B cell (primary cell): ENCODE results near the gene DKKL1. TPM values are rescaled to one million over a fixed set of nuclear protein-coding genes. Genes with fewer than 3 reads are reported as not detected.
A peak's percentile ranks its signal among the peaks of the same experiment; 100 is the strongest.
"Not testable (repeated sequence)": the region's sequence is repeated elsewhere in the genome, so short reads cannot be mapped to it uniquely, and the experiment has no call there.

Experiments
- ATAC-seq: fragments of 200-7000 bp; cut with Tn5 transposase; one replicate; pipeline ENCODE4 v1.10.0; 2021; ENCODE audit warnings: low read depth, mild to moderate bottlenecking, moderate number of reproducible peaks, moderate library complexity
- CTCF ChIA-PET: fragments of 350-600 bp; sonication (Branson Sonifier 250); formaldehyde crosslinking; loops from one replicate; lab custom pipeline; 2021; ENCODE audit warnings: antibody characterized with exemption, inconsistent platforms; lab: Charles Lee
- POLR2A ChIA-PET: fragments of 350-600 bp; sonication (Branson Sonifier 250); formaldehyde crosslinking; loops from one replicate; lab custom pipeline; 2021; ENCODE audit warnings: antibody characterized with exemption; lab: Charles Lee
- DNase-seq: peaks from one replicate; pipeline ENCODE4 v3.0.0; 2013
- H2AFZ ChIP-seq: 2 replicates; pipeline ENCODE4 v1.6.1; 2012; ENCODE audit warnings: mild to moderate bottlenecking, low read depth, low read length; ENCODE audit not compliant: insufficient read depth, poor library complexity, severe bottlenecking
- H3K27ac ChIP-seq, 2 donors: 1 replicate in 1 of 2; 2 replicates in 1 of 2; pipeline ENCODE4 v1.5.1; 2012 to 2013; ENCODE audit warnings: low read length in 2 of 2, mild to moderate bottlenecking in 2 of 2, moderate library complexity in 1 of 2
- H3K27me3 ChIP-seq, 4 experiments: fragments of 200-600 bp in 1 of 4; sonication (generic) in 1 of 4; replicated peaks in 1 of 4; 1 replicate in 2 of 4; 2 replicates in 2 of 4; pipeline versions ENCODE4 v1.6.1 to v1.7.0; 2013 to 2016; ENCODE audit warnings: low read length in 3 of 4, mild to moderate bottlenecking in 2 of 4, mixed read lengths in 1 of 4, moderate library complexity in 1 of 4; ENCODE audit not compliant: insufficient read depth in 4 of 4, control insufficient read depth in 3 of 4; ENCODE audit errors: control extremely low read depth in 1 of 4
- H3K36me3 ChIP-seq, 2 experiments: replicated peaks in 1 of 2; 1 replicate in 1 of 2; 2 replicates in 1 of 2; pipeline versions ENCODE4 v1.6.1 to v1.7.1; 2013; ENCODE audit warnings: low read length in 1 of 2; ENCODE audit not compliant: insufficient read depth in 2 of 2, control insufficient read depth in 1 of 2; ENCODE audit errors: control extremely low read depth in 1 of 2, extremely low read depth in 1 of 2
- H3K4me1 ChIP-seq, 2 donors: fragments of 200-600 bp in 1 of 2; sonication (generic) in 1 of 2; 1 replicate in 1 of 2; 2 replicates in 1 of 2; pipeline versions ENCODE4 v1.5.1 to v1.6.1; 2013 to 2017; ENCODE audit warnings: low read length in 2 of 2; ENCODE audit not compliant: control insufficient read depth in 2 of 2, insufficient read depth in 2 of 2
- H3K4me2 ChIP-seq: replicated peaks from 2 replicates; pipeline ENCODE3; 2012; ENCODE audit warnings: mild to moderate bottlenecking, low read depth, low read length; ENCODE audit not compliant: poor library complexity, severe bottlenecking
- H3K4me3 ChIP-seq, 5 experiments: fragments of 200-600 bp in 1 of 5; sonication (generic) in 1 of 5; 1 replicate in 3 of 5; 2 replicates in 2 of 5; pipeline versions ENCODE4 v1.5.1 to v1.7.0; 2011 to 2016; ENCODE audit warnings: low read length in 4 of 5, mild to moderate bottlenecking in 4 of 5, low read depth in 2 of 5, control low read depth in 1 of 5, moderate library complexity in 1 of 5; ENCODE audit not compliant: insufficient read depth in 1 of 5; ENCODE audit errors: control extremely low read depth in 1 of 5, extremely low read depth in 1 of 5
- H3K79me2 ChIP-seq: fragments of 200-600 bp; sonication (generic); one replicate; pipeline ENCODE4 v1.6.0; 2016; ENCODE audit warnings: low read length; ENCODE audit not compliant: control insufficient read depth, insufficient read depth
- H3K9ac ChIP-seq: fragments of 200-600 bp; sonication (generic); 2 replicates; pipeline ENCODE4 v1.6.1; 2017; ENCODE audit warnings: mild to moderate bottlenecking, low read length, moderate library complexity
- H3K9me3 ChIP-seq, 3 donors: one replicate each; pipeline versions ENCODE4 v1.6.1 to v1.7.1; 2013; ENCODE audit warnings: low read length in 2 of 3; ENCODE audit not compliant: control insufficient read depth in 2 of 3, insufficient read depth in 1 of 3; ENCODE audit errors: control extremely low read depth in 1 of 3
- H4K20me1 ChIP-seq: 2 replicates; pipeline ENCODE4 v1.6.0; 2012; ENCODE audit warnings: mild to moderate bottlenecking, low read length; ENCODE audit not compliant: insufficient read depth, control insufficient read depth, poor library complexity, severe bottlenecking
- H3K27ac Mint-ChIP-seq: one replicate; pipeline ENCODE4 v1.8.0; 2021; ENCODE audit warnings: mixed read lengths
- H3K27me3 Mint-ChIP-seq: one replicate; pipeline ENCODE4 v1.8.0; 2021; ENCODE audit warnings: mixed read lengths
- H3K4me1 Mint-ChIP-seq: one replicate; pipeline ENCODE4 v1.8.0; 2021; ENCODE audit warnings: mixed read lengths
- H3K4me3 Mint-ChIP-seq: one replicate; pipeline ENCODE4 v1.8.0; 2021; ENCODE audit warnings: mixed read lengths
- H3K9me3 Mint-ChIP-seq: one replicate; pipeline ENCODE4 v1.8.0; 2022; ENCODE audit warnings: mixed read lengths; ENCODE audit not compliant: insufficient read depth
- CTCF ChIP-seq: fragments of 200-600 bp; IDR thresholded peaks from one replicate; pipeline ENCODE4 v1.8.0; 2022; ENCODE audit warnings: antibody characterized with exemption, mild to moderate bottlenecking
- EZH2 ChIP-seq: IDR thresholded peaks from 2 replicates; pipeline ENCODE4 v1.6.1; 2012; ENCODE audit warnings: borderline replicate concordance, low read depth, mild to moderate bottlenecking, moderate library complexity, low read length; ENCODE audit not compliant: insufficient read depth, poor library complexity, severe bottlenecking
- WGBS: methylation state at CpG from one replicate; pipeline ENCODE4 v1.1.5; 2013; ENCODE audit warnings: missing lambda C conversion rate; ENCODE audit not compliant: insufficient coverage; 5-methylcytosine and 5-hydroxymethylcytosine counted together
- intact Hi-C: fragments of 100-400 bp; cut with micrococcal nuclease; formaldehyde crosslinking; loops from one replicate; pipeline ENCODE4 v1.10.0; 2022
- polyA plus RNA-seq: library from polyadenylated mRNA; depleted of rRNA; stranded (reverse); fragments of >200 nt; gene quantifications from 2 replicates; pipeline ENCODE4 v1.2.3, GENCODE V29; 2012
- total RNA-seq, 2 donors: library from RNA; stranded (reverse); fragments of 120-200 nt in 1 of 2; gene quantifications; 1 replicate in 1 of 2; 2 replicates in 1 of 2; pipeline versions ENCODE4 v1.2.3 to v1.2.4, GENCODE V29; 2013 to 2022

Gene DKKL1
- total and polyA plus RNA-seq, 2 donors (not counting 1 experiment from before 2014, with no cell fraction given), result 1.2 to 1.6 TPM

- Histone ChIP-seq H3K9me3 (peaks cover 0 to 19% (median 0%) of the 10 kb centered on the region in 3 donors), H3K27ac (peak overlapping the region; percentile 69 to 93), H3K27me3 (no peaks in the 10 kb centered on the region), H3K9ac (peak overlapping the region; percentile 47), H3K4me1 (peaks cover 95 to 99% of the 10 kb centered on the region in 2 donors), H4K20me1 (no peaks in the 10 kb centered on the region), H3K36me3 (peaks cover 0 to 9% of the 10 kb centered on the region in 2 experiments), H3K4me3 (peak overlapping the region in 4 of 5 experiments; percentile 2 to 41 (median 24)), H3K4me2 (peak overlapping the region; percentile 66), H2AFZ (no peak overlapping the region), H3K79me2 (peaks cover 56% of the 10 kb centered on the region)
- Mint-ChIP-seq H3K27me3 (no peaks in the 10 kb centered on the region), H3K4me1 (peaks cover 85% of the 10 kb centered on the region), H3K27ac (peak overlapping the region; percentile 99), H3K9me3 (no peaks in the 10 kb centered on the region), H3K4me3 (peak overlapping the region; percentile 75)
- CTCF ChIA-PET, result interaction anchor here (1.1 to 7.7 kb wide), 8 partner anchors 12 to 140 kb away, joined by 3 to 51 read pairs (median 6); no protein-coding TSS in a partner anchor
- WGBS, result 30% methylated on average over 2 of the region's 2 CpGs
- TF ChIP-seq EZH2, result no peak
- TF ChIP-seq CTCF, result no peak
- DNase-seq (no peak), ATAC-seq (no peak)
- POLR2A ChIA-PET, result interaction anchor here (0.6 to 4.6 kb wide), 3 partner anchors 10 to 22 kb away, joined by 3 to 72 read pairs (median 9); no protein-coding TSS in a partner anchor
- intact Hi-C loops, result loop anchor here (5.0 kb wide), 1 partner anchor 34 kb away; the partner anchor contains the start of genes DKKL1 and TEAD2
Measured at GRCh38 chr19:49328741-49329140, 34.9 kb upstream of the DKKL1 start.

GRCh38 chr19:49331187-49331586, 32.5 kb upstream of the DKKL1 start:
- Mint-ChIP-seq H3K4me1 (peaks cover 82% of the 10 kb centered on the region), H3K27ac (peak overlapping the region; percentile 99), H3K4me3 (peak overlapping the region; percentile 65)
- ATAC-seq, H2AFZ ChIP-seq, DNase-seq, H3K9me3 Mint-ChIP-seq, H3K27me3 ChIP-seq, H4K20me1 ChIP-seq, H3K9me3 ChIP-seq, H3K27me3 Mint-ChIP-seq: not testable (repeated sequence)
- intact Hi-C loops, result loop anchor here (1.0 to 5.0 kb wide), 2 partner anchors 9 to 346 kb away; partner anchors contain the start of gene PRMT1
- peak overlapping the region; percentile 66 for H3K4me2 ChIP-seq
- peak overlapping the region; percentile 21 for H3K9ac ChIP-seq
- POLR2A ChIA-PET, result interaction anchor here (0.7 to 4.6 kb wide), 7 partner anchors 8 to 138 kb away, joined by 3 to 72 read pairs (median 4); partner anchors contain the start of gene PIH1D1
- peaks cover 81 to 90% of the 10 kb centered on the region in 2 donors for H3K4me1 ChIP-seq
- peaks cover 0 to 15% of the 10 kb centered on the region in 2 experiments for H3K36me3 ChIP-seq
- H3K79me2 ChIP-seq, result peaks cover 78% of the 10 kb centered on the region
- CTCF ChIA-PET, result interaction anchor here (0.6 to 5.5 kb wide), 9 partner anchors 9 to 148 kb away, joined by 3 to 39 read pairs (median 6); no protein-coding TSS in a partner anchor
- WGBS, result 83% methylated on average over 2 of the region's 4 CpGs
- H3K4me3 ChIP-seq, result peak overlapping the region in 1 of 5 experiments; percentile 35
- peak overlapping the region; percentile 26 to 93 for H3K27ac ChIP-seq
